Mononuclear cell (primary cell): ENCODE measurements around the gene TMEM25. TPM values are rescaled to one million over a fixed set of nuclear protein-coding genes. Genes with fewer than 3 reads are reported as not detected.
"Not testable (repeated sequence)": the region's sequence is repeated elsewhere in the genome, so short reads cannot be mapped to it uniquely, and the experiment has no call there.

Source experiments
- H3K27me3 ChIP-seq: 2 replicates; pipeline ENCODE4 v1.6.0; 2011; ENCODE audit warnings: low read length, control low read depth; ENCODE audit not compliant: insufficient read depth
- H3K4me1 ChIP-seq: 2 replicates; pipeline ENCODE4 v1.5.1; 2011; ENCODE audit warnings: mild to moderate bottlenecking, low read length, control low read depth; ENCODE audit not compliant: insufficient read depth
- H3K4me3 ChIP-seq: 2 replicates; pipeline ENCODE4 v1.5.1; 2011; ENCODE audit warnings: mild to moderate bottlenecking, low read length, moderate library complexity
- H3K9me3 ChIP-seq: 2 replicates; pipeline ENCODE4 v1.5.1; 2011; ENCODE audit warnings: low read depth, mild to moderate bottlenecking, control low read depth, low read length
- total RNA-seq: library from RNA; depleted of rRNA; stranded (reverse); fragments of >200 nt; gene quantifications from one replicate; pipeline ENCODE4 v1.2.3, GENCODE V29; 2012

TMEM25 gene
- 8.9 TPM for total RNA-seq

DNA sequence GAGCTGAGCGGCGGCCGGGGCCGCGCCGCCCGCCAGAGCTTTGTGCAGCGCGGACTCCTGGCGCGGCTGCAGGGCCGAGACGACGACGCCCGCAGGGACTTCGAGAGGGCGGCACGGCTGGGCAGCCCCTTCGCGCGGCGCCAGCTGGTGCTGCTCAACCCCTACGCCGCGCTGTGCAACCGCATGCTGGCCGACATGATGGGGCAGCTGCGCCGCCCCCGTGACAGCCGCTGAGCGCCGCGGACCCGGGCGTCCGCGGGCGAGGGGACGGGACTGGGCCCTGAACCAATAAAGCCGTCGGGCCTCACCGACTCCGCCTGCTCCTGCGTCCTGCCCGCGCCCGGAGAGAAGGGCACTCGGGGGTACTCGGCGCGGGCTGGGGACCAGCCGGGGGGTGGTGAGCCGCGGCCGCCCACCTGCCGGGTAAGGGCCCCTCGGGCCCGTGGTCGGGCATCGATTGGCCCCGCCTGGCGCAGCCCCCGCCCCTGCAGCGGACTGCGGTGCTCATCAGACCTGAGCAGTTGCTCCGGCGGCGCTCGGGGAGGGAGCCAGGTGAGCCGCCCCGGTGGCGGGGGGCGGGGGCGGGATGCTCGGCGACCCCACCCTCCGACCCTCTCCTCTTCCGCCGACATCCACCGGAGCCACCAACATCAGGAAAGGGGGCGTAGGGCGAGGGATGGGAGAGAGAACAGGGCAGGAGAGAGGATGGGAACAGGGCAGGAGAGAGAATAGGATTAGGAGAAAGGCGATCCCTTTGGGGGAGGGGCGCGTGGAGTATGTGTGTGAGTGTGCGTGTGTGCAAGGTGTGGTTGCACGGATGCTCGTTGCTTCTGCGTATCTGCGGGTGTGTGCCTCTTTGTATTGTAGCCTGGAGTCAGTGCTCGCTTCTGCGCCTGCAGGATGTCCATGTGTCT, at the start of gene TMEM25:
TSS of gene TMEM25 (plus strand) at position 510 of the 914 bp plus-strand sequence. CDS start 610 bp downstream, outside the sequence.
- Histone ChIP-seq H3K9me3 (no peaks in the 10 kb centered on the region), H3K27me3 (peaks cover 3% of the 10 kb centered on the region), H3K4me1 (peaks cover 25% of the 10 kb centered on the region), H3K4me3 (peak within 1 kb of the TSS; percentile 63)

DNA sequence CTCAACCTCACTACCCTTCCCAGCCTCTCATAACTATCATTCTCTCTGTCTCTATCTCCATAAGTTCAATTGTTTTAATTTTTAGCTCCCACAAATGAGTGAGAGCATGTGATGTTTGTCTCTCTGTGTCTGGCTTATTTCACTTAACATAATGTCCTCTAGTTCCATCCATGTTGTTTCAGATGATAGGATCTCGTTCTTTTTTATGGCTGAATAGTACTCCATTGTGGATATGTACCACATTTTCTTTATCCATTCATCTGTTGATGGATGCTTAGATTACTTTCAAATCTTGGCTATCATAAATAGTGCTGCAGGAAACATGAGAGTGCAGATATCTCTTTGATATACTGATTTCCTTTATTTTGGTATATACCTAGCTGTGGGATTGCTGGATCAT, 49.8 kb upstream of the TMEM25 start:
- H3K4me3 ChIP-seq, H3K27me3 ChIP-seq, H3K4me1 ChIP-seq, H3K9me3 ChIP-seq: not testable (repeated sequence)

DNA sequence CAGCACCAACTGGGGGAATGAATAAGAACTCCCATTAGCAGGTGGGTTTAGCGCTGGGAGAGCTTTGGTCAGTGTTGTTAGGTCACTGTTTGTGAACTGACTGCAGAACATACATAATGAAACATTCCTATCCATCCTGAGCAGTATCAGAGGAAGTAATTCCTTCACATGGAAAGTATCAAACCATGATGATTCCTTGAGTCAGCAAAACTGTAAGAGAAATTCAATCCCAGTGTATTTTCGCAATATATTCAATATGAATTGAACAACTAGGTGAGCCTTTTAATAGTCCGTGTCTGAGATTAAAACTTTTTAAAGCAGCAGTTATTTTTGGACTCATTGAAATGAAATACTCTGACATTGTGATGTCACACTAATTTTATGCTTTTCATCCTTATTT, 46.6 kb upstream of the TMEM25 start:
- no peaks in the 10 kb centered on the region for H3K9me3 ChIP-seq

DNA sequence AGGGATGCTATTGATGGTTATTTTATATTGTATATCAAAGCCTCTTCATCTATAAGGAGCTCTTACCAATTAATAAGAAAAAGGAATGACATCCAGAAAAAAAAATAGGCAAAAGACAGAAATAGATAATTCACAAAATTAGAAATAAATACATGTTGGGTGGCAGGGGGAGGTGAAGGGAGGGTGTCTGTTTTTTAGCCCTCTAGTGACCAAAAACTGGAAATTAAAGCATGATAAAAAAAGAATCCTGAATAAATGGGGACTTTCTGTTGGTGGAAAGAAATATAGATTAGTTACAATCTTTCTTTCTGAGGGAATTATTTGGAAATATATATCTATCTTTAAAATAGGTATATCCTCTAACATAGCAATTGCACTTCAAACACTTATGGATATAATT, 45.7 kb upstream of the TMEM25 start:
- no peak overlapping the region for H3K4me3 ChIP-seq
- no peaks in the 10 kb centered on the region for H3K9me3 ChIP-seq
- no peaks in the 10 kb centered on the region for H3K4me1 ChIP-seq
- no peaks in the 10 kb centered on the region for H3K27me3 ChIP-seq

More for the DNA sequence above, 46.6 kb upstream of the TMEM25 start:
- no peak overlapping the region for H3K4me3 ChIP-seq
- no peaks in the 10 kb centered on the region for H3K27me3 ChIP-seq
- H3K4me1 ChIP-seq: no peaks in the 10 kb centered on the region

DNA sequence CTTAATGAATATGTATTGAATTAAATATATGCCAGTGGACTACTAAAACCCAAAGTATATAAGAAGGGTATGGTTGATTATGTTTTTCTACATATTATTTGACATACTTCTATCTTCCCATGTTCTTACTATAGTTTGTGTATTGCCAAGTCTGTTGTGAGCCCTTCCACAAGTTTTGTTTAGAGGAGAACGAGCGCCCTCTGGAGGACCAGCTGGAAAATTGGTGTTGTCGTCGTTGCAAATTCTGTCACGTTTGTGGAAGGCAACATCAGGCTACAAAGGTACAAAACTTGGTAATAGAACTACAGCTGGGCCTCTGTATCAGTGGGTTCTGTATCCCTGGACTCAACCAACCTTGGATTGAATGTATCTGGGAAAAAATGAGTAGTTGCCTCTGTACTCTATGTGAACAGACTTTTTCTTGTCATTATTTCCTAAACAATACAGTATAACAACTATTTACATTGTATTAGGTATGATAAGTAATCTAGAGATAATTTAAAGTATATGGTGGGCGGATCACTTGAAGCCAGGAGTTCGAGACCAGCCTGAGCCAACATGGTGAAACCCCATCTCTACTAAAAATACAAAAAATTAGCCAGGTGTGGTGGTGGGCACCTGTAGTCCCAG, 42.4 kb upstream of the TMEM25 start:
- H3K4me1 ChIP-seq: no peaks in the 10 kb centered on the region
- no peaks in the 10 kb centered on the region for H3K9me3 ChIP-seq
- no peaks in the 10 kb centered on the region for H3K27me3 ChIP-seq
- no peak overlapping the region for H3K4me3 ChIP-seq

DNA sequence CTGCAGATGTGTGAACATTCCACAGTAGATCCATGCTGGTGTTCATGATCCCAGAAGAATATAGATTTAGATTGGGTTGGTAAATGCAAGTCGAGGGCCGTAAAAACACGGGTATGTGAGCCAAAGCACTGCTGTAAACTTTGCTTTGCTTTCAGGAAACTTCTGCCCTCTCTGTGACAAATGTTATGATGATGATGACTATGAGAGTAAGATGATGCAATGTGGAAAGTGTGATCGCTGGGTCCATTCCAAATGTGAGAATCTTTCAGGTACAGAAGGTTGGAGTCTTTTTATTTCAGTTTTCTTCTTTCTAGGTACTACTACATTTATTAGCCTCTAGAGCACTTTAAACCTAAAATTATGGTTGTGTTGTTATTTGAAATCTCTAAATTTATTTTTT, 40.0 kb upstream of the TMEM25 start:
- no peaks in the 10 kb centered on the region for H3K9me3 ChIP-seq
- H3K4me1 ChIP-seq: no peaks in the 10 kb centered on the region
- no peak overlapping the region for H3K4me3 ChIP-seq
- no peaks in the 10 kb centered on the region for H3K27me3 ChIP-seq

DNA sequence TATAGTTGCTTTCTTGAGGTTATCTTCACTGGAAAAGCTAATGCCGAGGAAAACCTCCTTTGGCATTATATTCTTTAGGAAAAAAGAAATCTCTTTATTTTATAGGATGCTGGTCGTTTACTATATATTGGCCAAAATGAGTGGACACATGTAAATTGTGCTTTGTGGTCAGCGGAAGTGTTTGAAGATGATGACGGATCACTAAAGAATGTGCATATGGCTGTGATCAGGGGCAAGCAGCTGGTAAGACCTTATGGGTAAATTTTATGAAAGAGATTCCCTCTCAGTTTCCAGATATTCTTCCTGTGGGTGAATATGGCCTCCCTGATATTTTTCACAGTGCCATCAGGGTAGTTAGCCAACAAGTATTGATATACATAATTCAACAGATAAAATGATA, 33.2 kb upstream of the TMEM25 start:
- Histone ChIP-seq H3K27me3 (no peaks in the 10 kb centered on the region), H3K4me1 (no peaks in the 10 kb centered on the region), H3K9me3 (no peaks in the 10 kb centered on the region), H3K4me3 (no peak overlapping the region)

DNA sequence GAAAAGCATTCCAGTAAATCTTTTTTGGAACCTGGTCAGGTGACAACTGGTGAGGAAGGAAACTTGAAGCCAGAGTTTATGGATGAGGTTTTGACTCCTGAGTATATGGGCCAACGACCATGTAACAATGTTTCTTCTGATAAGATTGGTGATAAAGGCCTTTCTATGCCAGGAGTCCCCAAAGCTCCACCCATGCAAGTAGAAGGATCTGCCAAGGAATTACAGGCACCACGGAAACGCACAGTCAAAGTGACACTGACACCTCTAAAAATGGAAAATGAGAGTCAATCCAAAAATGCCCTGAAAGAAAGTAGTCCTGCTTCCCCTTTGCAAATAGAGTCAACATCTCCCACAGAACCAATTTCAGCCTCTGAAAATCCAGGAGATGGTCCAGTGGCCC, 27.8 kb upstream of the TMEM25 start:
- no peaks in the 10 kb centered on the region for H3K9me3 ChIP-seq
- no peaks in the 10 kb centered on the region for H3K4me1 ChIP-seq
- H3K4me3 ChIP-seq: no peak overlapping the region
- H3K27me3 ChIP-seq: no peaks in the 10 kb centered on the region

DNA sequence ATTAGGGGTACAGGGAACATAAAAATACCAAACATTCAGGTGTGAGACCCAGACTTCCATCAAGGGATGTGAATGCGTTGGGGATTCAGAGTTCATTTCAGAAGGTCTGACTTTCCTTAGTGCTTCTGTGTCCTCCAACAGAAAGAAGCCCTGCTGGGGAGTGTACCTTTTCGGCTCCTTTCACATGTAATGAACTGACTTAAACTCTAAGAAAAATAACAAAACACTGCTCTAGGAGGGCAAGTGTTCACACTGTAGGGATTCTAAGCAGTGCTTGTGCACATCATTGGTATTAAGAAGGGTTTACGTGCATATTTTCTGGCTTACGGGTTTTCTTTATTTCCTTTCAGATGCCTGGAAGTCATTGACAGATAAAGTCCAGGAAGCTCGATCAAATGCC, 19.4 kb upstream of the TMEM25 start:
- H3K4me3 ChIP-seq: no peak overlapping the region
- peaks cover 3% of the 10 kb centered on the region for H3K4me1 ChIP-seq
- H3K9me3 ChIP-seq: no peaks in the 10 kb centered on the region
- H3K27me3 ChIP-seq: no peaks in the 10 kb centered on the region

DNA sequence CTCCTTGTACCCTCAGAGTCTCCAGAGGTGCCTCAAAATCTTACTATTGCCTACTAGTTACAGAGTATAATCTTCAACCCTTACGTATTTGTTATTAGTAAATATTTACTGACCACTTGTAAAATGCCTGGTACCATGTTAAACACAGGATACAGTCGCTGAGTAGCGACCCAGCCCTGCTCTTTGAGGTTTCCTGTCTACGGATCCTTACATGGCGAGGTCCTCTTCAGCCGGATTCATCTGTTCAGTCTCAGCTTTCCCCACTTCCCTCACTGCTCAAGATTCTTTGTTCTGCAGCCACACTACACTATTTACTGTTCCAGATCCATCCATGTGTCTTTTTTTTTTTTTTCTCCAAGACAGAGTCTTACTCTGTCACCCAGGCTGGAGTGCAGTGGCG, 16.9 kb upstream of the TMEM25 start:
- Histone ChIP-seq H3K9me3 (no peaks in the 10 kb centered on the region), H3K4me3 (no peak overlapping the region), H3K4me1 (peaks cover 3% of the 10 kb centered on the region), H3K27me3 (no peaks in the 10 kb centered on the region)

DNA sequence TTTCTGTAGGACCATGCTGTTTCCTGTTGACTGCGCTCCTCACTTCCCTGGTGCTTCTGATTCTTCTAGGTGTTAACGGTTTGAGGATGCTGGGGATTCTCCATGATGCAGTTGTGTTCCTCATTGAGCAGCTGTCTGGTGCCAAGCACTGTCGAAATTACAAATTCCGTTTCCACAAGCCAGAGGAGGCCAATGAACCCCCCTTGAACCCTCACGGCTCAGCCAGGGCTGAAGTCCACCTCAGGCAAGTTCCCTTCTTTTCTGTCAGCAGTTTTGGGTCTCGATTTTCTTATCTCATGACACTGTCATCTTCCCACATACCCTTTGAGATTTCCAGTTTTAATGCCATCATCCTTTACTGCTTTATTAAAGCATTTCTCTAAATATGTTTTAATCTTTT, 11.4 kb upstream of the TMEM25 start:
- peaks cover 5% of the 10 kb centered on the region for H3K4me1 ChIP-seq
- no peak overlapping the region for H3K4me3 ChIP-seq
- no peaks in the 10 kb centered on the region for H3K27me3 ChIP-seq
- H3K9me3 ChIP-seq: no peaks in the 10 kb centered on the region

DNA sequence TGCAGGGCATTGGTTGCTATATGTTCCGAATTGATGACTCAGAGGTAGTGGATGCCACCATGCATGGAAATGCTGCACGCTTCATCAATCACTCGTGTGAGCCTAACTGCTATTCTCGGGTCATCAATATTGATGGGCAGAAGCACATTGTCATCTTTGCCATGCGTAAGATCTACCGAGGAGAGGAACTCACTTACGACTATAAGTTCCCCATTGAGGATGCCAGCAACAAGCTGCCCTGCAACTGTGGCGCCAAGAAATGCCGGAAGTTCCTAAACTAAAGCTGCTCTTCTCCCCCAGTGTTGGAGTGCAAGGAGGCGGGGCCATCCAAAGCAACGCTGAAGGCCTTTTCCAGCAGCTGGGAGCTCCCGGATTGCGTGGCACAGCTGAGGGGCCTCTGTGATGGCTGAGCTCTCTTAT, 9.1 kb upstream of the TMEM25 start:
- Histone ChIP-seq H3K9me3 (no peaks in the 10 kb centered on the region), H3K4me3 (no peak overlapping the region)

DNA sequence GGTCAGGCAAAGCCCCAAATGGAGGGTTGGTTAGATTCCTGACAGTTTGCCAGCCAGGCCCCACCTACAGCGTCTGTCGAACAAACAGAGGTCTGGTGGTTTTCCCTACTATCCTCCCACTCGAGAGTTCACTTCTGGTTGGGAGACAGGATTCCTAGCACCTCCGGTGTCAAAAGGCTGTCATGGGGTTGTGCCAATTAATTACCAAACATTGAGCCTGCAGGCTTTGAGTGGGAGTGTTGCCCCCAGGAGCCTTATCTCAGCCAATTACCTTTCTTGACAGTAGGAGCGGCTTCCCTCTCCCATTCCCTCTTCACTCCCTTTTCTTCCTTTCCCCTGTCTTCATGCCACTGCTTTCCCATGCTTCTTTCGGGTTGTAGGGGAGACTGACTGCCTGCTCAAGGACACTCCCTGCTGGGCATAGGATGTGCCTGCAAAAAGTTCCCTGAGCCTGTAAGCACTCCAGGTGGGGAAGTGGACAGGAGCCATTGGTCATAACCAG, 8.4 kb upstream of the TMEM25 start:
- H3K27me3 ChIP-seq: no peaks in the 10 kb centered on the region
- peaks cover 14% of the 10 kb centered on the region for H3K4me1 ChIP-seq
- no peak overlapping the region for H3K4me3 ChIP-seq
- H3K9me3 ChIP-seq: no peaks in the 10 kb centered on the region

More for the DNA sequence above, 9.1 kb upstream of the TMEM25 start:
- peaks cover 14% of the 10 kb centered on the region for H3K4me1 ChIP-seq
- H3K27me3 ChIP-seq: no peaks in the 10 kb centered on the region

DNA sequence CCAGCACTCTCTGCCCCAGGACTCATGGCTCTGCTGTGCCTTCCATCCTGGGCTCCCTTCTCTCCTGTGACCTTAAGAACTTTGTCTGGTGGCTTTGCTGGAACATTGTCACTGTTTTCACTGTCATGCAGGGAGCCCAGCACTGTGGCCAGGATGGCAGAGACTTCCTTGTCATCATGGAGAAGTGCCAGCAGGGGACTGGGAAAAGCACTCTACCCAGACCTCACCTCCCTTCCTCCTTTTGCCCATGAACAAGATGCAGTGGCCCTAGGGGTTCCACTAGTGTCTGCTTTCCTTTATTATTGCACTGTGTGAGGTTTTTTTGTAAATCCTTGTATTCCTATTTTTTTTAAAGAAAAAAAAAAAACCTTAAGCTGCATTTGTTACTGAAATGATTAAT, 6.6 kb upstream of the TMEM25 start:
- H3K4me3 ChIP-seq: no peak overlapping the region
- peaks cover 14% of the 10 kb centered on the region for H3K4me1 ChIP-seq
- no peaks in the 10 kb centered on the region for H3K27me3 ChIP-seq
- no peaks in the 10 kb centered on the region for H3K9me3 ChIP-seq

DNA sequence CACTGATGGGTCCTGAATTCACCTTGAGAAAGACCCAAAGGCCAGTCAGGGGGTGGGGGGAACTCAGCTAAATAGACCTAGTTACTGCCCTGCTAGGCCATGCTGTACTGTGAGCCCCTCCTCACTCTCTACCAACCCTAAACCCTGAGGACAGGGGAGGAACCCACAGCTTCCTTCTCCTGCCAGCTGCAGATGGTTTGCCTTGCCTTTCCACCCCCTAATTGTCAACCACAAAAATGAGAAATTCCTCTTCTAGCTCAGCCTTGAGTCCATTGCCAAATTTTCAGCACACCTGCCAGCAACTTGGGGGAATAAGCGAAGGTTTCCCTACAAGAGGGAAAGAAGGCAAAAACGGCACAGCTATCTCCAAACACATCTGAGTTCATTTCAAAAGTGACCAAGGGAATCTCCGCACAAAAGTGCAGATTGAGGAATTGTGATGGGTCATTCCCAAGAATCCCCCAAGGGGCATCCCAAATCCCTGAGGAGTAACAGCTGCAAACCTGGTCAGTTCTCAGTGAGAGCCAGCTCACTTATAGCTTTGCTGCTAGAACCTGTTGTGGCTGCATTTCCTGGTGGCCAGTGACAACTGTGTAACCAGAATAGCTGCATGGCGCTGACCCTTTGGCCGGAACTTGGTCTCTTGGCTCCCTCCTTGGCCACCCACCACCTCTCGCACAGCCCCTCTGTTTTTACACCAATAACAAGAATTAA, 6.1 kb upstream of the TMEM25 start:
- peaks cover 20% of the 10 kb centered on the region for H3K4me1 ChIP-seq
- H3K9me3 ChIP-seq: no peaks in the 10 kb centered on the region
- no peak overlapping the region for H3K4me3 ChIP-seq
- H3K27me3 ChIP-seq: no peaks in the 10 kb centered on the region
